Activated naive CD8-positive, alpha-beta T cell treated with anti-CD3 and anti-CD28 coated beads, Interleukin-2, amount 50 U/mL, for 24 hours (primary cell): Measurements from ENCODE around the gene KNOP1.
A peak's percentile ranks its signal among the peaks of the same experiment; 100 is the strongest.

Experiments used
- ATAC-seq: fragments of 150-1000 bp; cut with Tn5 transposase; one replicate; pipeline ENCODE4 v1.10.0; 2021
- DNase-seq: peaks from one replicate; pipeline ENCODE4 v3.0.0; 2021
- H3K27ac Mint-ChIP-seq: one replicate; pipeline ENCODE4 v1.8.0; 2021; ENCODE audit warnings: mild to moderate bottlenecking, mixed read lengths
- H3K27me3 Mint-ChIP-seq: one replicate; pipeline ENCODE4 v1.8.0; 2021; ENCODE audit warnings: mixed read lengths
- H3K36me3 Mint-ChIP-seq: one replicate; pipeline ENCODE4 v1.8.0; 2021; ENCODE audit warnings: low read depth, mixed read lengths
- H3K4me1 Mint-ChIP-seq: one replicate; pipeline ENCODE4 v1.8.0; 2021; ENCODE audit warnings: mixed read lengths
- H3K4me3 Mint-ChIP-seq: one replicate; pipeline ENCODE4 v1.8.0; 2021; ENCODE audit warnings: mild to moderate bottlenecking, moderate library complexity, mixed read lengths
- H3K9me3 Mint-ChIP-seq: one replicate; pipeline ENCODE4 v1.8.0; 2021; ENCODE audit warnings: mixed read lengths

The KNOP1 gene

GRCh38 chr16:19662351-19662750 lies 55.7 kb downstream of the KNOP1 start:
- DNase-seq (no peak), ATAC-seq (no peak)
- Mint-ChIP-seq H3K27me3 (no peaks in the 10 kb centered on the region), H3K4me3 (no peak overlapping the region), H3K36me3 (peaks cover 31% of the 10 kb centered on the region), H3K9me3 (peaks cover 4% of the 10 kb centered on the region), H3K27ac (no peak overlapping the region), H3K4me1 (peaks cover 16% of the 10 kb centered on the region)

DNA sequence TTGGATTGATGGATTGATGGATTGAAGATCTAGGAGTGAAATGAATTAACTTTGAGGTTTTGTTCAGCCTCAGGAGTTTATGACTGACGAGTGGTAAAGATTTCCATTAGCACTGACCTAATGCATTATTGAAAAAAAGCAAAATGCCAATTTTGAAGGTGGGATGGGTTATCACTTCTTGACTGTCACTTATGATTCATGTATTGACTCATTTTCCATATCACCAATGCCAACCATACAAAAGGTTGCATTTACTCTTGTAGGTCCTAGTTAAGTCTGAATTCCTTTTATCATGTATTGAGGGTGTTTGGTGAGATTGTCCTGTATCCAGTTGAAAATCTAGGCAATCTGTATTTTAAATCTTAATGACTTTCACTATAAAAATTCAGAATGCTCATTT lies 57.6 kb downstream of the KNOP1 start:
- ATAC-seq (peak; percentile 95), DNase-seq (no peak)
- Mint-ChIP-seq H3K27me3 (no peaks in the 10 kb centered on the region), H3K9me3 (peaks cover 4% of the 10 kb centered on the region), H3K36me3 (peaks cover 37% of the 10 kb centered on the region), H3K4me3 (no peak overlapping the region), H3K27ac (peak overlapping the region; percentile 57), H3K4me1 (peaks cover 16% of the 10 kb centered on the region)

DNA sequence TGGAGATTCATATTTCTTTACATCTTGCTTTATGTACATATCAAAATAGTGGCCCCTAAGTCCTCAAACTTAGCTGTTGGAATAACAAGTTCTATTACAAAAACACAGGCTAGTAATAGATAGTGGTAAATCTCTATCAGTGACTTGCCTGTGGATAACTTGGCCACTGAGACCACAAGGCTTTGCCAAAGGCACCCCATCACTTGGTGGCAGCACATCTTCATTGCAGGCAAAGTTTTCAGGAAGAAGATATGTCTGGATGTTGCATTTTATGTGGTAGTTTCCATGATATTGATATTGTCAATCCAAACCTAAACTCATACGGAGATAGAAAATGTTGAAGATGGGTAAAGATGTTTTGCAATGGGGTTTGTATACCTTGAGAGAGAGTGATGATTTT lies 58.5 kb downstream of the KNOP1 start:
- H3K9me3 Mint-ChIP-seq, result no peaks in the 10 kb centered on the region
- no peak overlapping the region for H3K27ac Mint-ChIP-seq
- ATAC-seq, result no peak
- DNase-seq, result no peak
- H3K36me3 Mint-ChIP-seq, result peaks cover 35% of the 10 kb centered on the region
- peaks cover 16% of the 10 kb centered on the region for H3K4me1 Mint-ChIP-seq
- H3K27me3 Mint-ChIP-seq, result no peaks in the 10 kb centered on the region
- no peak overlapping the region for H3K4me3 Mint-ChIP-seq

DNA sequence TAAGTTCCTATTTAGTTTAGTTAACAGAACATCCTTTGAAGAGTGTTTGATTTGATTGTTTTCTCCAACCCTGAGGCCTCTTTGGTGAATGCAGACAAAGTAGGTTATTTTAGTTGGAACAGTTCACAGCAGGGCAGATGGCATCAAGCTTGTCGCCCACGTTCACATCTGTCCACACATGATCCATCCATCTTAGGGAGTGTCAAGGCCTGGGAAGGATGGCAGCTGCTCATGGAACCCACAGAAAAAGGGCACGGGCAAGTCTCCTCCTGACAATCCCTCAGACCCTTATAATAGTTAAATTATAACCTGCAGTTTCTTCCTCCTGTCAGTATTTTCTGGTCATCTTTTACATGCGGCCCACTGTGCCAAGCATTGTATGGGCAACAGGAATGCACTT lies 60.2 kb downstream of the KNOP1 start:
- Mint-ChIP-seq H3K4me1 (peaks cover 16% of the 10 kb centered on the region), H3K27me3 (no peaks in the 10 kb centered on the region), H3K9me3 (no peaks in the 10 kb centered on the region), H3K27ac (no peak overlapping the region), H3K4me3 (no peak overlapping the region), H3K36me3 (peaks cover 36% of the 10 kb centered on the region)
- no peak for ATAC-seq
- no peak for DNase-seq

GRCh38 chr16:19655242-19655777 lies 62.7 kb downstream of the KNOP1 start:
- no peak overlapping the region for H3K27ac Mint-ChIP-seq
- no peak for ATAC-seq
- H3K4me3 Mint-ChIP-seq, result no peak overlapping the region
- peaks cover 7% of the 10 kb centered on the region for H3K4me1 Mint-ChIP-seq
- H3K9me3 Mint-ChIP-seq, result no peaks in the 10 kb centered on the region
- DNase-seq, result no peak
- H3K27me3 Mint-ChIP-seq, result no peaks in the 10 kb centered on the region
- peaks cover 37% of the 10 kb centered on the region for H3K36me3 Mint-ChIP-seq

GRCh38 chr16:19654147-19654546 lies 63.9 kb downstream of the KNOP1 start:
- ATAC-seq (no peak), DNase-seq (no peak)
- Mint-ChIP-seq H3K36me3 (peaks cover 36% of the 10 kb centered on the region), H3K27me3 (no peaks in the 10 kb centered on the region), H3K9me3 (no peaks in the 10 kb centered on the region), H3K4me1 (no peaks in the 10 kb centered on the region), H3K4me3 (no peak overlapping the region), H3K27ac (no peak overlapping the region)
